CD14-positive monocyte (primary cell): ENCODE results near the gene ADRA2C. TPM values are rescaled to one million over a fixed set of nuclear protein-coding genes. Genes with fewer than 3 reads are reported as not detected.

Experiments used
- DNase-seq, 3 donors: peaks; one replicate each; pipeline ENCODE4 v3.0.0-alpha.2; 2011 to 2022
- H2AFZ ChIP-seq: 2 replicates; pipeline ENCODE4 v1.6.0; 2012; ENCODE audit warnings: mild to moderate bottlenecking, low read depth, low read length, inconsistent platforms; ENCODE audit not compliant: insufficient read depth, poor library complexity, severe bottlenecking
- H3K27ac ChIP-seq, 2 donors: 1 replicate in 1 of 2; 2 replicates in 1 of 2; pipeline ENCODE4 v1.5.1; 2012 to 2013; ENCODE audit warnings: low read length in 2 of 2, control low read depth in 1 of 2, inconsistent platforms in 1 of 2, low read depth in 1 of 2, mild to moderate bottlenecking in 1 of 2
- H3K27me3 ChIP-seq, 2 donors: one replicate each; pipeline versions ENCODE4 v1.6.0 to v1.6.1; 2011 to 2013; ENCODE audit warnings: low read length in 2 of 2; ENCODE audit not compliant: control insufficient read depth in 2 of 2, insufficient read depth in 2 of 2
- H3K36me3 ChIP-seq, 2 donors: replicated peaks in 1 of 2; 1 replicate in 1 of 2; 2 replicates in 1 of 2; pipeline versions ENCODE4 v1.5.1 to v1.6.1; 2012 to 2013; ENCODE audit warnings: low read length in 2 of 2, control low read depth in 1 of 2, inconsistent platforms in 1 of 2, mild to moderate bottlenecking in 1 of 2; ENCODE audit not compliant: insufficient read depth in 2 of 2, control insufficient read depth in 1 of 2
- H3K4me1 ChIP-seq, 2 donors: 1 replicate in 1 of 2; 2 replicates in 1 of 2; pipeline versions ENCODE4 v1.5.1 to v1.6.1; 2012 to 2013; ENCODE audit warnings: low read length in 2 of 2, control low read depth in 1 of 2, inconsistent platforms in 1 of 2, mild to moderate bottlenecking in 1 of 2, moderate library complexity in 1 of 2; ENCODE audit not compliant: insufficient read depth in 2 of 2, control insufficient read depth in 1 of 2
- H3K4me2 ChIP-seq: replicated peaks from 2 replicates; pipeline ENCODE3; 2012; ENCODE audit warnings: low read length, moderate library complexity, mild to moderate bottlenecking; ENCODE audit not compliant: poor library complexity, severe bottlenecking; ENCODE audit errors: extremely low read depth
- H3K4me3 ChIP-seq, 3 experiments: fragments of 200-600 bp in 1 of 3; sonication (generic) in 1 of 3; replicated peaks in 1 of 3; 1 replicate in 2 of 3; 2 replicates in 1 of 3; pipeline ENCODE4 v1.5.1; 2011 to 2013; ENCODE audit warnings: low read length in 3 of 3, mild to moderate bottlenecking in 3 of 3, control low read depth in 2 of 3, low read depth in 2 of 3, inconsistent platforms in 1 of 3, moderate library complexity in 1 of 3
- H3K79me2 ChIP-seq: 2 replicates; pipeline ENCODE4 v1.6.0; 2012; ENCODE audit warnings: mild to moderate bottlenecking, control low read depth, inconsistent platforms, low read length, moderate library complexity; ENCODE audit not compliant: insufficient read depth
- H3K9ac ChIP-seq: 2 replicates; pipeline ENCODE4 v1.6.0; 2017; ENCODE audit warnings: low read length, mild to moderate bottlenecking; ENCODE audit not compliant: insufficient read depth, poor library complexity, severe bottlenecking
- H3K9me3 ChIP-seq, 2 donors: replicated peaks in 1 of 2; 1 replicate in 1 of 2; 2 replicates in 1 of 2; pipeline versions ENCODE4 v1.5.1 to v1.6.1; 2012 to 2013; ENCODE audit warnings: low read length in 2 of 2, control low read depth in 1 of 2; ENCODE audit not compliant: control insufficient read depth in 1 of 2, insufficient read depth in 1 of 2
- H4K20me1 ChIP-seq: 2 replicates; pipeline ENCODE4 v1.6.0; 2012; ENCODE audit warnings: mild to moderate bottlenecking, low read length, control low read depth, moderate library complexity; ENCODE audit not compliant: insufficient read depth
- H3K27ac Mint-ChIP-seq, 7 donors: one replicate each; pipeline ENCODE4 v1.8.0; 2020; ENCODE audit warnings: mild to moderate bottlenecking in 7 of 7, mixed read lengths in 7 of 7, moderate library complexity in 6 of 7, inconsistent platforms in 2 of 7
- H3K27me3 Mint-ChIP-seq, 3 donors: one replicate each; pipeline ENCODE4 v1.8.0; 2021 to 2022; ENCODE audit warnings: low read depth in 3 of 3, mild to moderate bottlenecking in 3 of 3, mixed read lengths in 3 of 3, moderate library complexity in 3 of 3, inconsistent platforms in 1 of 3
- H3K36me3 Mint-ChIP-seq, 2 donors: one replicate each; pipeline ENCODE4 v1.8.0; 2020; ENCODE audit warnings: mixed read lengths in 2 of 2, inconsistent platforms in 1 of 2, mild to moderate bottlenecking in 1 of 2
- H3K4me1 Mint-ChIP-seq: one replicate; pipeline ENCODE4 v1.8.0; 2020; ENCODE audit warnings: mild to moderate bottlenecking, mixed read lengths
- H3K4me3 Mint-ChIP-seq, 2 donors: one replicate each; pipeline ENCODE4 v1.8.0; 2020; ENCODE audit warnings: mild to moderate bottlenecking in 2 of 2, mixed read lengths in 2 of 2, moderate library complexity in 1 of 2
- H3K9me3 Mint-ChIP-seq, 7 donors: one replicate each; pipeline ENCODE4 v1.8.0; 2020 to 2022; ENCODE audit warnings: mixed read lengths in 7 of 7, mild to moderate bottlenecking in 6 of 7, moderate library complexity in 6 of 7, inconsistent platforms in 2 of 7
- WGBS: methylation state at CpG from one replicate; pipeline ENCODE4 v1.1.5; 2013; ENCODE audit warnings: missing lambda C conversion rate; ENCODE audit not compliant: insufficient coverage; 5-methylcytosine and 5-hydroxymethylcytosine counted together
- intact Hi-C, 2 donors: fragments of 100-400 bp; cut with micrococcal nuclease; formaldehyde crosslinking; loops; one replicate each; pipeline versions ENCODE4 v1.15.0 to v1.15.1; 2023
- polyA plus RNA-seq, 3 donors: library from polyadenylated mRNA; depleted of rRNA in 1 of 3; unstranded in 2 of 3; stranded (reverse) in 1 of 3; fragments of 300-500 nt in 2 of 3; fragments of >200 nt in 1 of 3; fragmentation: Illumina TruSeq in 2 of 3; gene quantifications; 1 replicate in 2 of 3; 2 replicates in 1 of 3; pipeline ENCODE4 v1.2.3, GENCODE V29; 2012 to 2021
- TF ChIP-seq, protein P1 (sequence below): fragments of 200-600 bp; IDR thresholded peaks from one replicate; pipeline ENCODE4 v1.8.0; 2022; ENCODE audit warnings: antibody characterized with exemption, mild to moderate bottlenecking

ADRA2C gene
- polyA plus RNA-seq, 3 donors: not detected

DNA sequence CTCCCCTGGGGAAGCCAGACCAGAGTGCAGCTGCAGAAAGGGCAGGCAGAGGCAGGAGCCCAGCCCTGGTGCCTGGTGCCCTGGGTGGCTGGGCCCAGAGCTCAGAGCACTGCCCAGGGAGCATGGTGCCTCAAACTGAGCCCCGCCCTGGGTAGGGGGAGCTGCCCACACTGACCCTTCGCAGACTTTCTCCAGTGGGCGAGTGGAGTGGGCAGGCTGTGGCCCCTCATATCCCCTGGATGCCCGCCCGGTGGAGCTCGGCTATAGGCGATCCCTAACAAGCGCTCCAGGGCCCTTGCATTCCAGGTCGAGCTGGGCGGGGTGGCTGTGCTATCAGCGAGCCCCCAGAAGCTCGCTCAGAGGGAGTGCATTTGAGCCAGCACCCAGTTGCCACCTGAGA is 17.1 kb upstream of the ADRA2C start:
- H3K4me1 ChIP-seq: no peaks in the 10 kb centered on the region
- no peak overlapping the region for H3K4me2 ChIP-seq
- no peaks in the 10 kb centered on the region for H3K4me1 Mint-ChIP-seq
- peaks cover 0 to 1% of the 10 kb centered on the region in 2 donors for H3K36me3 Mint-ChIP-seq
- H3K27me3 ChIP-seq: peaks cover 0 to 38% of the 10 kb centered on the region in 2 donors
- WGBS: 88% methylated on average over 12 of the region's 12 CpGs
- no peaks in the 10 kb centered on the region for H4K20me1 ChIP-seq
- no peak for DNase-seq
- H3K9me3 Mint-ChIP-seq: peaks cover 0 to 5% (median 0%) of the 10 kb centered on the region in 7 donors
- peaks cover 0 to 3% of the 10 kb centered on the region in 2 donors for H3K9me3 ChIP-seq
- no peaks in the 10 kb centered on the region for H3K79me2 ChIP-seq
- TF ChIP-seq, protein P1, sequence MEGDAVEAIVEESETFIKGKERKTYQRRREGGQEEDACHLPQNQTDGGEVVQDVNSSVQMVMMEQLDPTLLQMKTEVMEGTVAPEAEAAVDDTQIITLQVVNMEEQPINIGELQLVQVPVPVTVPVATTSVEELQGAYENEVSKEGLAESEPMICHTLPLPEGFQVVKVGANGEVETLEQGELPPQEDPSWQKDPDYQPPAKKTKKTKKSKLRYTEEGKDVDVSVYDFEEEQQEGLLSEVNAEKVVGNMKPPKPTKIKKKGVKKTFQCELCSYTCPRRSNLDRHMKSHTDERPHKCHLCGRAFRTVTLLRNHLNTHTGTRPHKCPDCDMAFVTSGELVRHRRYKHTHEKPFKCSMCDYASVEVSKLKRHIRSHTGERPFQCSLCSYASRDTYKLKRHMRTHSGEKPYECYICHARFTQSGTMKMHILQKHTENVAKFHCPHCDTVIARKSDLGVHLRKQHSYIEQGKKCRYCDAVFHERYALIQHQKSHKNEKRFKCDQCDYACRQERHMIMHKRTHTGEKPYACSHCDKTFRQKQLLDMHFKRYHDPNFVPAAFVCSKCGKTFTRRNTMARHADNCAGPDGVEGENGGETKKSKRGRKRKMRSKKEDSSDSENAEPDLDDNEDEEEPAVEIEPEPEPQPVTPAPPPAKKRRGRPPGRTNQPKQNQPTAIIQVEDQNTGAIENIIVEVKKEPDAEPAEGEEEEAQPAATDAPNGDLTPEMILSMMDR: no peak
- H3K4me3 ChIP-seq: no peak overlapping the region
- peaks cover 33 to 38% (median 38%) of the 10 kb centered on the region in 3 donors for H3K27me3 Mint-ChIP-seq
- no peak overlapping the region for H2AFZ ChIP-seq
- H3K36me3 ChIP-seq: no peaks in the 10 kb centered on the region
- no peak overlapping the region for H3K27ac ChIP-seq
- H3K9ac ChIP-seq: no peak overlapping the region
- H3K4me3 Mint-ChIP-seq: no peak overlapping the region
- no peak overlapping the region for H3K27ac Mint-ChIP-seq
- intact Hi-C loops: no loop called here

GRCh38 chr4:3750334-3750733 is 15.9 kb upstream of the ADRA2C start:
- H2AFZ ChIP-seq: no peak overlapping the region
- H3K4me3 ChIP-seq: no peak overlapping the region
- H4K20me1 ChIP-seq: no peaks in the 10 kb centered on the region
- intact Hi-C loops: no loop called here
- no peak for DNase-seq
- no peak overlapping the region for H3K9ac ChIP-seq
- H3K4me2 ChIP-seq: no peak overlapping the region
- H3K27ac ChIP-seq: no peak overlapping the region
- H3K4me1 ChIP-seq: no peaks in the 10 kb centered on the region
- peaks cover 0 to 26% of the 10 kb centered on the region in 2 donors for H3K27me3 ChIP-seq
- peaks cover 0 to 9% (median 0%) of the 10 kb centered on the region in 7 donors for H3K9me3 Mint-ChIP-seq
- H3K9me3 ChIP-seq: peaks cover 0 to 3% of the 10 kb centered on the region in 2 donors
- H3K36me3 Mint-ChIP-seq: peaks cover 0 to 1% of the 10 kb centered on the region in 2 donors
- H3K79me2 ChIP-seq: no peaks in the 10 kb centered on the region
- peaks cover 23 to 30% (median 29%) of the 10 kb centered on the region in 3 donors for H3K27me3 Mint-ChIP-seq
- TF ChIP-seq, protein P1: no peak
- no peak overlapping the region for H3K4me3 Mint-ChIP-seq
- WGBS: 84% methylated on average over 11 of the region's 11 CpGs
- no peak overlapping the region for H3K27ac Mint-ChIP-seq
- H3K36me3 ChIP-seq: no peaks in the 10 kb centered on the region
- H3K4me1 Mint-ChIP-seq: no peaks in the 10 kb centered on the region
